ENCODE measurements around the gene SLC38A9.

Gene SLC38A9

DNA sequence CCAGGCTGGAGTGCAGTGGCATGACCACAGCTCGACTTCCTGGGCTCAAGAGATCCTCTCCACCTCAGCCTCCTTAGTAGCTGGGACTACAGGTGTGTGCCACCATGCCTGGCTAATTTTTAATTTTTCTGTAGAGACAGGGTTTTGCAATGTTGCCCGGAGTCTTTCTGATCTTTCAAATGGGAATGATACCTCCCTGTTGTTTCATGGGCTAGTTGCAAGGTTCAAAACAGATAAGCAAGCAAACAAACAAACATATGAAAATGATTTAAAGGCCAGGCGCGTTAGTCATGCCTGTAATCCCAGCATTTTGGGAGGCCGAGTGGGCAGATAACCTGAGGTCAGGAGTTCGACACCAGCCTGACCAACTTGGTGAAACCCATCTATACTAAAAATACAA, 132.1 kb downstream of the SLC38A9 start:
- no peak for DNase-seq (ENCODE audit: low read depth)

DNA sequence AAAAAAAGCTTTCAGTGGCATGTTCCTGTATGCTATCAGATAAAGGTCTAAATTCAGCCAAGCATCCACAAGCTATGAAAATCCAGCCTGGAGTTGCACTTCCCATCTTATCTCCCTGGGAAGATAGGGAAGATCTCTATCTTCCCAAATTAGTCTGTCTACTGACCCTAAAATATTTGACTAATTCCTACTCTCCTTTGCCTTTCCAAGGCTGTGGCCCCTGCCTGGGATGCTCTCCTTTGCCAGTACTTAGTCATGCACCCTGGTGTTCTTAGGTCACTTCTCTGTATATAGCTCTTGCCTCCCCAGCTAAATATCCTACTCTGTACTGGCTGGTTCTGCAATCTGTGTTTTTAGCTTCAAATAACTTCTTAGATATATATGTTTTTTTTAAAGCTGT, 133.4 kb downstream of the SLC38A9 start:
- no peak for DNase-seq (ENCODE audit: low read depth)

DNA sequence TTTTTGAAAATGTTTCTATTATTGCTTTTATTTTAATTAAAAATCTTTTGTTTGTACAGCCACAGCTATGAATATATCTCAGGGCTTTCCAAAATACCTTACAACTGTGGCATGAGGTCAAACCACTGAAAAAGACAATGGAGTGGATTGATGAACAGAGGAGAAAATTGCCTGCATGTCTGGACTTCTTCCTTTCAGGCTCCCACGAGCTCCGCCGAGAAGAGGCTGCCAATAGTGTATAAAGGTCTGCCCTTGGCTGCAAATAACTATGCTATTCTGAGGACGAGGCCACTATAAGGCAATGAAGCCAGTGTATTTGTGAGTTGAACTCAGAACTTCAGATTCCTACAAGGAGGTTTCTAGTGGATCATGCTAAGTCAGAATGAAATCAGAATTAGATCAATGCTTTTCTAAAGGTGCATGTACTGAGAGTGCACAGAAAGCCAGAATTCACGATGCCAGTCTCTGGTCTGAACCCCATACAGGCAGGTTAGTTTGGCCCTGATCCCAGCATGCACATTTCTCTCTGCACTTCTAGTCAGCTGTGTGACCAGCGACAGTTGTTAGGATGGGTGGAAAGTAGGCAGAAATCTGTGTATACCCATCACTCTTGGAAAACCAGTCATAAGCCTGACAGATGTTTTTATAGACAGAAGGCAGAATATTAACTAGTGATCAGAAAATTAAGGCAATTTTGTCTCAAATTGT, 134.6 kb downstream of the SLC38A9 start:
- DNase-seq (ENCODE audit: low read depth), result no peak

DNA sequence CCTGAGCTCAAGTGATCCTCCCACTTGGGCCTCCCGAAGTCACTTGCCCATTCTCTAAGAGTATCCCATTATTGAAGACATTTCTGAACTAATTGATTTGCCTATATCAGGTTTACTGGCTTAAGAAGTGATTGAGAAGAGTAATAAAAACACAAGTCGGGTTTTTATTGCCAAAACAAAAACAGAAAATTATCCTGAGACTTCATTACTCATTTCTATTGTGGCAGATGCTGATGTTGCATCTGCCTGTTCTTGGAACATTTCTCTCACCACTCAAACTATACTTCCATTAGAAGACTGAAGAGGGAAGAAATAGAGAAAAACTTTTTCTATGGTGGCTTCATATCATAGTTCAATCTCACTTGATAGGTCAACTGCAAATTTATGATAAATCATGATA, 135.5 kb downstream of the SLC38A9 start:
- DNase-seq (ENCODE audit: low read depth), result no peak
